NCI-H146 treated with DMSO at 0.1 percent for 48 hours (cell line): ENCODE data around the gene PRDX2.

Experiments used
- DNase-seq: peaks from one replicate; lab custom pipeline; 2025; ENCODE audit not compliant: unreplicated experiment; lab: John Stamatoyannopoulos, UW

The PRDX2 gene

GRCh38 chr19:12792853-12793289 lies 8.7 kb downstream of the PRDX2 start:
- peak; percentile 74 for DNase-seq

- DNase-seq: peak; percentile 75
These were observed 9.3 kb downstream of the PRDX2 start for GRCh38 chr19:12792051-12792852.

GRCh38 chr19:12791345-12792050 lies 10.1 kb downstream of the PRDX2 start, which contains the start of gene JUNB:
JUNB (plus strand) TSS chr19:12791486; CDS start chr19:12791772, 286 bp downstream.
- peak; percentile 93 for DNase-seq

GRCh38 chr19:12790628-12791344 lies 10.8 kb downstream of the PRDX2 start:
- no peak for DNase-seq

- DNase-seq: peak; percentile 96
These were observed 11.5 kb downstream of the PRDX2 start for GRCh38 chr19:12789904-12790619.

- no peak for DNase-seq
These were observed 12.3 kb downstream of the PRDX2 start for GRCh38 chr19:12789098-12789903.

- peak; percentile 34 for DNase-seq
These were observed 12.9 kb downstream of the PRDX2 start for GRCh38 chr19:12788682-12789097.

- no peak for DNase-seq
These were observed 13.4 kb downstream of the PRDX2 start for GRCh38 chr19:12788042-12788681.

GRCh38 chr19:12787458-12787857 lies 14.1 kb downstream of the PRDX2 start:
- no peak for DNase-seq

- no peak for DNase-seq
These were observed 14.6 kb downstream of the PRDX2 start for GRCh38 chr19:12786952-12787351.

- no peak for DNase-seq
These were observed 15.3 kb downstream of the PRDX2 start for GRCh38 chr19:12786141-12786870.

GRCh38 chr19:12785431-12786031 lies 16.1 kb downstream of the PRDX2 start:
- DNase-seq: no peak

- DNase-seq: no peak
These were observed 16.6 kb downstream of the PRDX2 start for GRCh38 chr19:12784871-12785430.

- no peak for DNase-seq
These were observed 17.2 kb downstream of the PRDX2 start for GRCh38 chr19:12784394-12784870.

GRCh38 chr19:12783849-12784393 lies 17.7 kb downstream of the PRDX2 start:
- no peak for DNase-seq

GRCh38 chr19:12783291-12783848 lies 18.2 kb downstream of the PRDX2 start:
- no peak for DNase-seq
